LNCAP (cell line): ENCODE results near the gene RRAD.

Source experiments
- TF ChIP-seq, protein P1 (sequence below): fragments of 450-650 bp; IDR thresholded peaks from 2 replicates; pipeline ENCODE4 v1.5.1; 2017; ENCODE audit warnings: mild to moderate bottlenecking

The RRAD gene

GRCh38 chr16:66886321-66886720 is 39.0 kb downstream of the RRAD start:
- TF ChIP-seq, protein P1, sequence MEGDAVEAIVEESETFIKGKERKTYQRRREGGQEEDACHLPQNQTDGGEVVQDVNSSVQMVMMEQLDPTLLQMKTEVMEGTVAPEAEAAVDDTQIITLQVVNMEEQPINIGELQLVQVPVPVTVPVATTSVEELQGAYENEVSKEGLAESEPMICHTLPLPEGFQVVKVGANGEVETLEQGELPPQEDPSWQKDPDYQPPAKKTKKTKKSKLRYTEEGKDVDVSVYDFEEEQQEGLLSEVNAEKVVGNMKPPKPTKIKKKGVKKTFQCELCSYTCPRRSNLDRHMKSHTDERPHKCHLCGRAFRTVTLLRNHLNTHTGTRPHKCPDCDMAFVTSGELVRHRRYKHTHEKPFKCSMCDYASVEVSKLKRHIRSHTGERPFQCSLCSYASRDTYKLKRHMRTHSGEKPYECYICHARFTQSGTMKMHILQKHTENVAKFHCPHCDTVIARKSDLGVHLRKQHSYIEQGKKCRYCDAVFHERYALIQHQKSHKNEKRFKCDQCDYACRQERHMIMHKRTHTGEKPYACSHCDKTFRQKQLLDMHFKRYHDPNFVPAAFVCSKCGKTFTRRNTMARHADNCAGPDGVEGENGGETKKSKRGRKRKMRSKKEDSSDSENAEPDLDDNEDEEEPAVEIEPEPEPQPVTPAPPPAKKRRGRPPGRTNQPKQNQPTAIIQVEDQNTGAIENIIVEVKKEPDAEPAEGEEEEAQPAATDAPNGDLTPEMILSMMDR: no peak

DNA sequence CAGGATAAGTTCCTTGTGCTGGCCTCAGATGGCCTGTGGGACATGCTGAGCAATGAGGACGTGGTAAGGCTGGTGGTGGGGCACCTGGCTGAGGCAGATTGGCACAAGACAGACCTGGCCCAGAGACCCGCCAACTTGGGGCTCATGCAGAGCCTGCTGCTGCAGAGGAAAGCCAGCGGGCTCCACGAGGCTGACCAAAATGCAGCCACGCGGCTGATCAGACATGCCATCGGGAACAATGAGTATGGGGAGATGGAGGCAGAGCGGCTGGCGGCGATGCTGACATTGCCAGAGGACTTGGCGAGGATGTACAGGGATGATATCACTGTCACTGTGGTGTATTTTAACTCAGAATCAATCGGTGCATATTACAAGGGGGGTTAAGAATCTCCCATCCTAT is 39.8 kb downstream of the RRAD start:
- TF ChIP-seq, protein P1: no peak

DNA sequence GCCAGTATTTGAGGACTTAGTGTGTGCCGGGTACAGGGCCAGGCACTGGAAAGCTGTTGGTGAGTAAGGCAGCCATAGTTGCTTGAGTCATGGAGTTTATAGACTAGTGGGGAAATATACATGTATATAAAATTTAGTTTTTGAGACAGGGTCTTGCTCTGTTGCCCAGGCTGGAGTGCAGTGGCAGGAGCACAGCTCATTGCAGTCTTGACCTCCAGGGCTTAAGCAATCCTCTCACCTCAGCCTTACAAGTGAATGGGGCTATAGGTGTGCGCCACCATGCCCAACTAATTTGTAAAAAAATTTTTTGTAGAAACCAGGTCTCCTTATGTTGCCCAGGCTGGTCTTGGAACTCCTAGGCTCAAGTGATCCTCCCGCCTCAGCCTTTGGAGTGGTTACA is 42.6 kb downstream of the RRAD start:
- TF ChIP-seq, protein P1: no peak

- TF ChIP-seq, protein P1: no peak
Measured at GRCh38 chr16:66881964-66882508, 43.3 kb downstream of the RRAD start.

GRCh38 chr16:66881560-66881959 is 43.8 kb downstream of the RRAD start:
- TF ChIP-seq, protein P1: no peak

- TF ChIP-seq, protein P1: no peak
Measured at GRCh38 chr16:66881014-66881417, 44.3 kb downstream of the RRAD start.

DNA sequence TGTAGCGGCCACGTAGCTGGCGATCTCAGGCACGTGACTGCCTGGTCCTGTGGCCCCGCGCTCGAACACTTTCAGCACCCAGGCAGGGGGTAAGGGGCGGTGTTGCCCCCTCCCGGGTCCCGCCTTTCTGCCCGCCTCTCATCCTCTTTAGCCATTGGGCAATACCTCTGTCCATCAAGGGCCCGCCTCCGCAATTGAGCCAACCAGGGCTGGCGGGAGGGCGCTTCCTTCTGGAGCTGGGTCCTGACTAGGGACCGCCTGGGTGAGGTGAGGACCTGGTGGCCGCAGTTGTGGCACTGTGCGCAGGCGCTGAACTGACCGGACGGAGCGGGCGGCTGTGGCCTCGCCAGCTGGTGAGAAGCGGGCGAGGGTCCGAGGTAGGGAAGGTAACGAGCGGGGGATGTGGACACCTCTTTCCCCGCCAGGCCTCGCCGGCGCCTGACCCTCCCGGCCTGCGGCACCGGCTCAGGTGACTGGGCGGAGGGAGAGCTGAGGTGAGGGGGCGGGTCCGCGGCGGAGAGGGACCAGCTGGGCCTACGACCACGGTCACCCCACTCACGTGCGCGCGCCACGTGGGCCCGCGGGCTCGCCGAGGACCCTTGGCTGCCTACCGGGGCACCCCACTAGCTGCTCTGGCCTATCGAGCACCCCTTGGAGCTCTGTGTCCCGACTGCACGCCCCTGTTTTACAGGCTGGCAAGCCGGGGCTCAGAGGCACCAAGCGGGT is 44.9 kb downstream of the RRAD start, which contains the start of gene PDP2:
PDP2 (plus strand) TSS at position 228 of the 726 bp plus-strand sequence. CDS start 3,770 bp downstream, outside the sequence.
- TF ChIP-seq, protein P1: no peak
